GM23338 (cell line): Measurements from ENCODE around the gene ZNF143. TPM values are rescaled to one million over a fixed set of nuclear protein-coding genes. Genes with fewer than 3 reads are reported as not detected.

Experiments used
- ATAC-seq: fragments of 200-7000 bp; cut with Tn5 transposase; 3 replicates; pipeline ENCODE4 v1.9.1; 2020
- DNase-seq: peaks from one replicate; pipeline ENCODE4 v3.0.0-alpha.2; 2015; ENCODE audit warnings: low spot score
- H2AFZ ChIP-seq: fragments of 200-600 bp; sonication (generic); 2 replicates; pipeline ENCODE4 v1.8.0; 2016; ENCODE audit warnings: antibody characterized with exemption, mild to moderate bottlenecking, moderate library complexity
- H3F3A ChIP-seq: fragments of 200-600 bp; sonication (generic); replicated peaks from 2 replicates; pipeline ENCODE4 v1.8.0; 2017; ENCODE audit warnings: antibody characterized with exemption, mixed run types, low read depth
- H3K27ac ChIP-seq: fragments of 200-600 bp; sonication (generic); 2 replicates; pipeline ENCODE4 v1.6.1; 2016; ENCODE audit warnings: low read depth
- H3K27me3 ChIP-seq: fragments of 200-600 bp; sonication (generic); 2 replicates; pipeline ENCODE4 v1.8.0; 2016; ENCODE audit warnings: mild to moderate bottlenecking, mixed run types, moderate library complexity; ENCODE audit not compliant: insufficient read depth
- H3K36me3 ChIP-seq: fragments of 200-600 bp; sonication (generic); 2 replicates; pipeline ENCODE4 v1.8.0; 2016; ENCODE audit warnings: mild to moderate bottlenecking; ENCODE audit not compliant: insufficient read depth
- H3K4me1 ChIP-seq: fragments of 200-600 bp; sonication (generic); 2 replicates; pipeline ENCODE4 v1.8.0; 2016; ENCODE audit warnings: mild to moderate bottlenecking, moderate library complexity; ENCODE audit not compliant: insufficient read depth
- H3K4me2 ChIP-seq: fragments of 200-600 bp; sonication (generic); 2 replicates; pipeline ENCODE4 v1.7.1; 2017; ENCODE audit warnings: mixed run types
- H3K4me3 ChIP-seq: fragments of 200-600 bp; sonication (generic); 2 replicates; pipeline ENCODE4 v1.6.1; 2016; ENCODE audit warnings: mixed run types
- H3K79me2 ChIP-seq: fragments of 200-600 bp; sonication (generic); replicated peaks from 2 replicates; pipeline ENCODE4 v1.8.0; 2017; ENCODE audit warnings: mild to moderate bottlenecking; ENCODE audit not compliant: insufficient read depth
- H3K9me2 ChIP-seq: fragments of 200-600 bp; sonication (generic); 2 replicates; pipeline ENCODE4 v1.8.0; 2017; ENCODE audit not compliant: insufficient read depth
- H4K20me1 ChIP-seq: fragments of 200-600 bp; sonication (generic); replicated peaks from 2 replicates; pipeline ENCODE4 v1.8.0; 2017; ENCODE audit warnings: mild to moderate bottlenecking; ENCODE audit not compliant: insufficient read depth
- H3K27ac Mint-ChIP-seq: 2 replicates; pipeline ENCODE4 v1.8.0; 2020; ENCODE audit warnings: inconsistent platforms, mild to moderate bottlenecking, moderate library complexity, mixed read lengths
- H3K27me3 Mint-ChIP-seq: 3 replicates; pipeline ENCODE4 v1.8.0; 2022; ENCODE audit warnings: low read depth, mild to moderate bottlenecking, moderate library complexity, mixed read lengths, inconsistent platforms; ENCODE audit not compliant: insufficient read depth, poor library complexity
- H3K36me3 Mint-ChIP-seq: 3 replicates; pipeline ENCODE4 v1.8.0; 2021; ENCODE audit warnings: low read depth, mild to moderate bottlenecking, inconsistent platforms, moderate library complexity, mixed read lengths
- H3K4me1 Mint-ChIP-seq: 3 replicates; pipeline ENCODE4 v1.8.0; 2020; ENCODE audit warnings: mild to moderate bottlenecking, inconsistent platforms, mixed read lengths
- H3K4me3 Mint-ChIP-seq: 3 replicates; pipeline ENCODE4 v1.8.0; 2021; ENCODE audit warnings: moderate library complexity, mild to moderate bottlenecking, inconsistent platforms, mixed read lengths
- H3K9me3 Mint-ChIP-seq: 3 replicates; pipeline ENCODE4 v1.8.0; 2020; ENCODE audit warnings: moderate library complexity, mild to moderate bottlenecking, inconsistent platforms, mixed read lengths
- CREB1 ChIP-seq: fragments of 250-450 bp; sonication (Bioruptor Pico); IDR thresholded peaks from 2 replicates; pipeline ENCODE4 v1.5.0; 2020; ENCODE audit warnings: low read depth, mild to moderate bottlenecking, moderate library complexity
- EZH2 ChIP-seq: fragments of 200-600 bp; sonication (generic); IDR thresholded peaks from one replicate; pipeline ENCODE4 v1.8.0; 2017; ENCODE audit warnings: antibody characterized with exemption, mild to moderate bottlenecking, low read depth; ENCODE audit not compliant: unreplicated experiment
- EZH2phosphoT487 ChIP-seq: fragments of 200-600 bp; sonication (generic); IDR thresholded peaks from one replicate; pipeline ENCODE4 v1.8.1; 2018; ENCODE audit warnings: antibody characterized with exemption; ENCODE audit not compliant: unreplicated experiment
- POLR2AphosphoS5 ChIP-seq: IDR thresholded peaks from 2 replicates; pipeline ENCODE4 v1.6.1; 2016; ENCODE audit warnings: antibody characterized with exemption, low read depth
- REST ChIP-seq: IDR thresholded peaks from one replicate; pipeline ENCODE4 v1.6.1; 2018; ENCODE audit warnings: antibody characterized with exemption; ENCODE audit not compliant: unreplicated experiment
- ZNF114 ChIP-seq: fragments of 250-450 bp; sonication (Bioruptor Pico); IDR thresholded peaks from 2 replicates; pipeline ENCODE4 v1.5.0; 2020; ENCODE audit warnings: mild to moderate bottlenecking, moderate library complexity
- ZNF331 ChIP-seq: fragments of 250-450 bp; sonication (Bioruptor Pico); IDR thresholded peaks from 2 replicates; pipeline ENCODE4 v1.5.0; 2020; ENCODE audit warnings: low read depth, mild to moderate bottlenecking, moderate library complexity
- polyA plus RNA-seq: library from polyadenylated mRNA; unstranded; fragments of >200 nt; fragmentation: Nextera tagmentation; extraction: Ambion mirVana; gene quantifications from 2 replicates; pipeline ENCODE4 v1.2.1, GENCODE V29; 2016
- total RNA-seq: library from RNA; depleted of rRNA; stranded (reverse); fragments of >200 nt; shearing (Covaris generic); gene quantifications from 2 replicates; pipeline ENCODE4 v1.2.3, GENCODE V29; 2014
- TF ChIP-seq, protein P1 (sequence below): IDR thresholded peaks from 2 replicates; pipeline ENCODE4 v1.6.1; 2016; ENCODE audit warnings: antibody characterized with exemption
- TF ChIP-seq, protein P2 (sequence below): fragments of 250-450 bp; sonication (Bioruptor Pico); IDR thresholded peaks from 2 replicates; pipeline ENCODE4 v1.5.0; 2020; ENCODE audit warnings: mild to moderate bottlenecking, moderate library complexity
- TF ChIP-seq, protein P3 (sequence below), 2 experiments: fragments of 200-600 bp in 1 of 2; sonication (generic) in 1 of 2; conservative IDR thresholded peaks; 2 replicates each; pipeline versions ENCODE4 v1.5.1 to v1.6.1; 2016 to 2017; ENCODE audit warnings: antibody characterized with exemption in 2 of 2, low read depth in 2 of 2, mild to moderate bottlenecking in 2 of 2, moderate library complexity in 1 of 2

ZNF143 gene
- total and polyA plus RNA-seq, 2 experiments from 2014 or later, result 33.5 to 44.2 TPM

- Histone ChIP-seq H4K20me1 (peaks cover 3% of the 10 kb centered on the region), H3K79me2 (no peaks in the 10 kb centered on the region), H2AFZ (no peak overlapping the region), H3K9me2 (no peaks in the 10 kb centered on the region), H3K4me3 (no peak overlapping the region), H3K27me3 (no peaks in the 10 kb centered on the region), H3K36me3 (peaks cover 48% of the 10 kb centered on the region), H3K4me2 (no peak overlapping the region), H3F3A (0 out of 2 replicates have a peak, but pooled peaks cover 8% of the 10 kb centered on the region), H3K27ac (0 out of 2 replicates have a peak overlapping the region, but pooled peaks have one; percentile 50), H3K4me1 (no peaks in the 10 kb centered on the region)
- Mint-ChIP-seq H3K4me3 (no peak overlapping the region), H3K9me3 (no peaks in the 10 kb centered on the region), H3K36me3 (peaks cover 41% of the 10 kb centered on the region), H3K27ac (no peak overlapping the region), H3K27me3 (no peaks in the 10 kb centered on the region), H3K4me1 (no peaks in the 10 kb centered on the region)
- DNase-seq, result no peak
- TF ChIP-seq POLR2AphosphoS5, result no peak
- no peak for TF ChIP-seq REST
- no peak for TF ChIP-seq ZNF331
- no peak for TF ChIP-seq EZH2
- TF ChIP-seq, protein P1, sequence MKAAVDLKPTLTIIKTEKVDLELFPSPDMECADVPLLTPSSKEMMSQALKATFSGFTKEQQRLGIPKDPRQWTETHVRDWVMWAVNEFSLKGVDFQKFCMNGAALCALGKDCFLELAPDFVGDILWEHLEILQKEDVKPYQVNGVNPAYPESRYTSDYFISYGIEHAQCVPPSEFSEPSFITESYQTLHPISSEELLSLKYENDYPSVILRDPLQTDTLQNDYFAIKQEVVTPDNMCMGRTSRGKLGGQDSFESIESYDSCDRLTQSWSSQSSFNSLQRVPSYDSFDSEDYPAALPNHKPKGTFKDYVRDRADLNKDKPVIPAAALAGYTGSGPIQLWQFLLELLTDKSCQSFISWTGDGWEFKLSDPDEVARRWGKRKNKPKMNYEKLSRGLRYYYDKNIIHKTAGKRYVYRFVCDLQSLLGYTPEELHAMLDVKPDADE, result no peak
- no peak for TF ChIP-seq CREB1 (CRISPR knock-in tag)
- TF ChIP-seq ZNF114 (CRISPR knock-in tag), result no peak
- TF ChIP-seq, protein P2, sequence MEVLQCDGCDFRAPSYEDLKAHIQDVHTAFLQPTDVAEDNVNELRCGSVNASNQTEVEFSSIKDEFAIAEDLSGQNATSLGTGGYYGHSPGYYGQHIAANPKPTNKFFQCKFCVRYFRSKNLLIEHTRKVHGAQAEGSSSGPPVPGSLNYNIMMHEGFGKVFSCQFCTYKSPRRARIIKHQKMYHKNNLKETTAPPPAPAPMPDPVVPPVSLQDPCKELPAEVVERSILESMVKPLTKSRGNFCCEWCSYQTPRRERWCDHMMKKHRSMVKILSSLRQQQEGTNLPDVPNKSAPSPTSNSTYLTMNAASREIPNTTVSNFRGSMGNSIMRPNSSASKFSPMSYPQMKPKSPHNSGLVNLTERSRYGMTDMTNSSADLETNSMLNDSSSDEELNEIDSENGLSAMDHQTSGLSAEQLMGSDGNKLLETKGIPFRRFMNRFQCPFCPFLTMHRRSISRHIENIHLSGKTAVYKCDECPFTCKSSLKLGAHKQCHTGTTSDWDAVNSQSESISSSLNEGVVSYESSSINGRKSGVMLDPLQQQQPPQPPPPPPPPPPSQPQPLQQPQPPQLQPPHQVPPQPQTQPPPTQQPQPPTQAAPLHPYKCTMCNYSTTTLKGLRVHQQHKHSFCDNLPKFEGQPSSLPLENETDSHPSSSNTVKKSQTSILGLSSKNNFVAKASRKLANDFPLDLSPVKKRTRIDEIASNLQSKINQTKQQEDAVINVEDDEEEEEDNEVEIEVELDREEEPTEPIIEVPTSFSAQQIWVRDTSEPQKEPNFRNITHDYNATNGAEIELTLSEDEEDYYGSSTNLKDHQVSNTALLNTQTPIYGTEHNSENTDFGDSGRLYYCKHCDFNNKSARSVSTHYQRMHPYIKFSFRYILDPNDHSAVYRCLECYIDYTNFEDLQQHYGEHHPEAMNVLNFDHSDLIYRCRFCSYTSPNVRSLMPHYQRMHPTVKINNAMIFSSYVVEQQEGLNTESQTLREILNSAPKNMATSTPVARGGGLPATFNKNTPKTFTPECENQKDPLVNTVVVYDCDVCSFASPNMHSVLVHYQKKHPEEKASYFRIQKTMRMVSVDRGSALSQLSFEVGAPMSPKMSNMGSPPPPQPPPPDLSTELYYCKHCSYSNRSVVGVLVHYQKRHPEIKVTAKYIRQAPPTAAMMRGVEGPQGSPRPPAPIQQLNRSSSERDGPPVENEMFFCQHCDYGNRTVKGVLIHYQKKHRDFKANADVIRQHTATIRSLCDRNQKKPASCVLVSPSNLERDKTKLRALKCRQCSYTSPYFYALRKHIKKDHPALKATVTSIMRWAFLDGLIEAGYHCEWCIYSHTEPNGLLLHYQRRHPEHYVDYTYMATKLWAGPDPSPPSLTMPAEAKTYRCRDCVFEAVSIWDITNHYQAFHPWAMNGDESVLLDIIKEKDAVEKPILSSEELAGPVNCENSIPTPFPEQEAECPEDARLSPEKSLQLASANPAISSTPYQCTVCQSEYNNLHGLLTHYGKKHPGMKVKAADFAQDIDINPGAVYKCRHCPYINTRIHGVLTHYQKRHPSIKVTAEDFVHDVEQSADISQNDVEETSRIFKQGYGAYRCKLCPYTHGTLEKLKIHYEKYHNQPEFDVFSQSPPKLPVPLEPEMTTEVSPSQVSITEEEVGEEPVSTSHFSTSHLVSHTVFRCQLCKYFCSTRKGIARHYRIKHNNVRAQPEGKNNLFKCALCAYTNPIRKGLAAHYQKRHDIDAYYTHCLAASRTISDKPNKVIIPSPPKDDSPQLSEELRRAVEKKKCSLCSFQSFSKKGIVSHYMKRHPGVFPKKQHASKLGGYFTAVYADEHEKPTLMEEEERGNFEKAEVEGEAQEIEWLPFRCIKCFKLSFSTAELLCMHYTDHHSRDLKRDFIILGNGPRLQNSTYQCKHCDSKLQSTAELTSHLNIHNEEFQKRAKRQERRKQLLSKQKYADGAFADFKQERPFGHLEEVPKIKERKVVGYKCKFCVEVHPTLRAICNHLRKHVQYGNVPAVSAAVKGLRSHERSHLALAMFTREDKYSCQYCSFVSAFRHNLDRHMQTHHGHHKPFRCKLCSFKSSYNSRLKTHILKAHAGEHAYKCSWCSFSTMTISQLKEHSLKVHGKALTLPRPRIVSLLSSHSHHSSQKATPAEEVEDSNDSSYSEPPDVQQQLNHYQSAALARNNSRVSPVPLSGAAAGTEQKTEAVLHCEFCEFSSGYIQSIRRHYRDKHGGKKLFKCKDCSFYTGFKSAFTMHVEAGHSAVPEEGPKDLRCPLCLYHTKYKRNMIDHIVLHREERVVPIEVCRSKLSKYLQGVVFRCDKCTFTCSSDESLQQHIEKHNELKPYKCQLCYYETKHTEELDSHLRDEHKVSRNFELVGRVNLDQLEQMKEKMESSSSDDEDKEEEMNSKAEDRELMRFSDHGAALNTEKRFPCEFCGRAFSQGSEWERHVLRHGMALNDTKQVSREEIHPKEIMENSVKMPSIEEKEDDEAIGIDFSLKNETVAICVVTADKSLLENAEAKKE (CRISPR knock-in tag), result no peak
- TF ChIP-seq, protein P3, sequence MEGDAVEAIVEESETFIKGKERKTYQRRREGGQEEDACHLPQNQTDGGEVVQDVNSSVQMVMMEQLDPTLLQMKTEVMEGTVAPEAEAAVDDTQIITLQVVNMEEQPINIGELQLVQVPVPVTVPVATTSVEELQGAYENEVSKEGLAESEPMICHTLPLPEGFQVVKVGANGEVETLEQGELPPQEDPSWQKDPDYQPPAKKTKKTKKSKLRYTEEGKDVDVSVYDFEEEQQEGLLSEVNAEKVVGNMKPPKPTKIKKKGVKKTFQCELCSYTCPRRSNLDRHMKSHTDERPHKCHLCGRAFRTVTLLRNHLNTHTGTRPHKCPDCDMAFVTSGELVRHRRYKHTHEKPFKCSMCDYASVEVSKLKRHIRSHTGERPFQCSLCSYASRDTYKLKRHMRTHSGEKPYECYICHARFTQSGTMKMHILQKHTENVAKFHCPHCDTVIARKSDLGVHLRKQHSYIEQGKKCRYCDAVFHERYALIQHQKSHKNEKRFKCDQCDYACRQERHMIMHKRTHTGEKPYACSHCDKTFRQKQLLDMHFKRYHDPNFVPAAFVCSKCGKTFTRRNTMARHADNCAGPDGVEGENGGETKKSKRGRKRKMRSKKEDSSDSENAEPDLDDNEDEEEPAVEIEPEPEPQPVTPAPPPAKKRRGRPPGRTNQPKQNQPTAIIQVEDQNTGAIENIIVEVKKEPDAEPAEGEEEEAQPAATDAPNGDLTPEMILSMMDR (conservative IDR thresholded peaks at IDR 0.05; ENCODE audit: low read depth in 2 of 2), result no peak
- no peak for TF ChIP-seq EZH2phosphoT487
- ATAC-seq, result no peak
Observed at GRCh38 chr11:9494316-9494715, 33.5 kb downstream of the ZNF143 start.
